GM12878 (cell line): ENCODE data around the gene TRIM74. TPM values are rescaled to one million over a fixed set of nuclear protein-coding genes. Genes with fewer than 3 reads are reported as not detected.
"Not testable (repeated sequence)": the region's sequence is repeated elsewhere in the genome, so short reads cannot be mapped to it uniquely, and the experiment has no call there.

Source experiments
- ATAC-seq: fragments of 200-7000 bp; cut with Tn5 transposase; 3 replicates; pipeline ENCODE4 v1.9.1; 2020; ENCODE audit warnings: mild to moderate bottlenecking, moderate library complexity
- BruUV-seq: library from RNA; stranded (reverse); fragments of 400-500 nt; replicated peaks from 2 replicates; lab custom pipeline; 2021; lab: Mats Ljungman, UMichigan
- CTCF ChIA-PET: fragments of 300-600 bp; sonication (Branson Sonifier 250); formaldehyde crosslinking; extraction: SDS; loops from one replicate; lab custom pipeline; 2021; ENCODE audit warnings: inconsistent platforms; lab: Yijun Ruan, JAX
- POLR2A ChIA-PET: fragments of 350-600 bp; formaldehyde crosslinking; extraction: SDS; loops from one replicate; lab custom pipeline; 2021; ENCODE audit warnings: inconsistent platforms; lab: Charles Lee
- RAD21 ChIA-PET: fragments of 300-600 bp; sonication (Branson Sonifier 250); formaldehyde crosslinking; loops from one replicate; lab custom pipeline; 2023; ENCODE audit warnings: antibody characterized with exemption; ENCODE audit not compliant: unreplicated experiment; lab: Charles Lee
- SMC1A ChIA-PET: fragments of 300-600 bp; sonication (Branson Sonifier 250); formaldehyde crosslinking; loops from one replicate; lab custom pipeline; 2023; ENCODE audit not compliant: unreplicated experiment, uncharacterized antibody; lab: Charles Lee
- DNase-seq: peaks from one replicate; pipeline ENCODE4 v3.0.0-alpha.2; 2011; ENCODE audit warnings: low read depth, low spot score
- FAIRE-seq: peaks from 3 replicates; lab custom pipeline; 2011; peaks lifted over from hg19 to GRCh38; lab: Jason Lieb, UNC
- H2AFZ ChIP-seq: 2 replicates; pipeline ENCODE4 v1.6.0; 2011; ENCODE audit warnings: low read depth, low read length, control low read depth; ENCODE audit not compliant: control insufficient read depth
- H3K27ac ChIP-seq: 2 replicates; pipeline ENCODE4 v1.5.1; 2011; ENCODE audit warnings: control low read depth; ENCODE audit not compliant: control insufficient read depth, insufficient read depth
- H3K27me3 ChIP-seq, 2 experiments: replicated peaks in 1 of 2; 2 replicates each; pipeline versions ENCODE4 v1.6.0 to v1.6.1; 2011; ENCODE audit warnings: low read length in 1 of 2; ENCODE audit not compliant: control insufficient read depth in 2 of 2, insufficient read depth in 2 of 2
- H3K36me3 ChIP-seq, 2 experiments: 2 replicates each; pipeline ENCODE4 v1.5.1; 2011; ENCODE audit warnings: low read length in 1 of 2; ENCODE audit not compliant: control insufficient read depth in 2 of 2, insufficient read depth in 2 of 2
- H3K4me1 ChIP-seq: 2 replicates; pipeline ENCODE4 v1.6.1; 2011; ENCODE audit warnings: mild to moderate bottlenecking, low read length, moderate library complexity, mixed read lengths; ENCODE audit not compliant: control insufficient read depth, insufficient read depth
- H3K4me2 ChIP-seq: 2 replicates; pipeline ENCODE4 v1.6.0; 2011; ENCODE audit warnings: control low read depth; ENCODE audit not compliant: control insufficient read depth, insufficient read depth
- H3K4me3 ChIP-seq: fragments of 200-600 bp; sonication (generic); 2 replicates; pipeline ENCODE4 v1.5.1; 2016
- H3K79me2 ChIP-seq: 2 replicates; pipeline ENCODE4 v1.6.0; 2011; ENCODE audit warnings: low read length; ENCODE audit not compliant: control insufficient read depth, insufficient read depth
- H3K9ac ChIP-seq: 2 replicates; pipeline ENCODE4 v1.8.0; 2011; ENCODE audit warnings: low read length, control low read depth, mixed read lengths; ENCODE audit not compliant: control insufficient read depth, insufficient read depth
- H3K9me3 ChIP-seq: replicated peaks from 3 replicates; pipeline ENCODE4 v1.5.1; 2011; ENCODE audit warnings: mild to moderate bottlenecking, low read length; ENCODE audit not compliant: control insufficient read depth, insufficient read depth
- H4K20me1 ChIP-seq: 2 replicates; pipeline ENCODE4 v1.6.0; 2011; ENCODE audit not compliant: control insufficient read depth, insufficient read depth
- WGBS: methylation state at CpG from one replicate; pipeline ENCODE4 v1.1.6; 2016; ENCODE audit warnings: low lambda C conversion rate; ENCODE audit not compliant: insufficient replicate concordance, insufficient coverage; ENCODE audit errors: missing lambda C conversion rate; 5-methylcytosine and 5-hydroxymethylcytosine counted together
- in situ Hi-C: fragments of 300-500 bp; cut with MboI; formaldehyde crosslinking; loops from 9 replicates; pipeline ENCODE4 v1.14.3; 2018; ENCODE audit warnings: mixed read lengths
- intact Hi-C: fragments of 100-400 bp; cut with micrococcal nuclease; formaldehyde crosslinking; loops from one replicate; pipeline ENCODE4 v1.14.2; 2022; ENCODE audit not compliant: unreplicated experiment
- polyA plus RNA-seq, 11 experiments: library from polyadenylated mRNA; depleted of rRNA in 4 of 11; unstranded in 6 of 11; stranded (reverse) in 5 of 11; fragments of >200 nt; fragmentation: Nextera tagmentation in 4 of 11; fragmentation: Illumina TruSeq in 1 of 11; extraction: Ambion mirVana in 4 of 11; extraction: Trizol in 1 of 11; gene quantifications; 1 replicate in 1 of 11; 2 replicates in 10 of 11; pipeline versions ENCODE4 v1.2.1 to v1.2.3, GENCODE V29; 2011 to 2016; ENCODE audit warnings: inconsistent platforms in 2 of 11, missing spikeins in 2 of 11, low read depth in 1 of 11
- total RNA-seq, 4 experiments: library from RNA; depleted of rRNA in 3 of 4; stranded (reverse); fragments of >200 nt in 3 of 4; fragmentation: Illumina TruSeq in 1 of 4; extraction: Trizol in 1 of 4; gene quantifications; 2 replicates each; pipeline versions ENCODE4 v1.2.1 to v1.2.3, GENCODE V29; 2013 to 2021

The TRIM74 gene
- total and polyA plus RNA-seq, 10 of the 15 experiments (the other 5 are each of a cell fraction or from before 2014, with no cell fraction given) = 0.10 to 0.48 (median 0.21) TPM; not detected in 6

DNA sequence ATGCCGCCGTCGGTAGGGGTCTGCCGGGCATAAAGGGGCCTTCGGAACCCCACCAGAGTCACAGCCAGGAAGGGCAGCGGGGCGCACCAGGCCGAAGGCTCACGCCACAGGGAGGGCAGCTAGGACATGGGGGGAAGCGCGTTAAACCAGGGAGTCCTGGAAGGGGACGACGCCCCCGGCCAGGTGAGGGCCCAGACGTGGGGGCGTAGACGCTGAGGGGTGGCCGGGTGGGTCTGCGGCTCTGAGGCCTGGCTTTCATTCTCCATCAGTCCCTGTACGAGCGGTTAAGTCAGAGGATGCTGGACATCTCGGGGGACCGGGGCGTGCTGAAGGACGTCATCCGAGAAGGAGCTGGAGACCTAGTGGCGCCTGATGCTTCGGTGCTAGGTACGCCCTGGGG is 422 bp upstream of the TRIM74 start:
- H2AFZ ChIP-seq, H3K9me3 ChIP-seq, H3K9ac ChIP-seq, ATAC-seq, BruUV-seq, H3K4me1 ChIP-seq, H3K27ac ChIP-seq, H4K20me1 ChIP-seq, H3K79me2 ChIP-seq, intact Hi-C loops, FAIRE-seq, H3K4me3 ChIP-seq, H3K4me2 ChIP-seq, in situ Hi-C loops, RAD21 ChIA-PET, SMC1A ChIA-PET, CTCF ChIA-PET, POLR2A ChIA-PET, DNase-seq, H3K36me3 ChIP-seq, H3K27me3 ChIP-seq: not testable (repeated sequence)
- WGBS = 93% methylated on average over 8 of the region's 29 CpGs

DNA sequence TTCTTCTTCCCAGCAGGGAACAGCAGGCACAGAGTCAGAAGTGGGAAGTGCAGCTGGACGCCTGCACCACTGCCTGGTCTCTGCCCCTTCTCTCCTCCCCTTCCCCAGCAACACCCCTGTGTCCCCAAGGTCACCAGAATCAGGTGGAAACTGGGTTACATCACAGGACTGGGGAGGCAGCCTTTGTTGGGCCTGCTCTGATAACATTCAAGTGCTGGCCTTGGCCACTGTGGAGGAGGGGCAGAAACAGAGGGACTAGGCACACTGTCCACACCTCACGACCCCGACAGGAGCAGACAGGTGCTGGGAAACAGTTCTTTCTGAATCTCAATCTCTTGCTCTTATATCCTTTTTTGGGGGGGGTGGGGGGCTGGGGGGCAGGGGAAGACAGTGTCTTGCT is 2.4 kb downstream of the TRIM74 start:
- H3K9ac ChIP-seq, H3K4me3 ChIP-seq, FAIRE-seq, ATAC-seq, RAD21 ChIA-PET, H3K4me1 ChIP-seq, H3K4me2 ChIP-seq, H4K20me1 ChIP-seq, BruUV-seq, POLR2A ChIA-PET, intact Hi-C loops, CTCF ChIA-PET, SMC1A ChIA-PET, H2AFZ ChIP-seq, H3K79me2 ChIP-seq, H3K9me3 ChIP-seq, H3K27ac ChIP-seq, H3K27me3 ChIP-seq, DNase-seq, H3K36me3 ChIP-seq, in situ Hi-C loops: not testable (repeated sequence)
- 88% methylated on average over 2 of the region's 3 CpGs for WGBS

GRCh38 chr7:72965186-72965975 is 3.9 kb downstream of the TRIM74 start:
- FAIRE-seq, RAD21 ChIA-PET, H2AFZ ChIP-seq, H3K4me1 ChIP-seq, H3K4me3 ChIP-seq, CTCF ChIA-PET, SMC1A ChIA-PET, H3K36me3 ChIP-seq, H3K4me2 ChIP-seq, H3K27me3 ChIP-seq, POLR2A ChIA-PET, H3K27ac ChIP-seq, H4K20me1 ChIP-seq, in situ Hi-C loops, DNase-seq, intact Hi-C loops, BruUV-seq, H3K9ac ChIP-seq, H3K79me2 ChIP-seq, H3K9me3 ChIP-seq: not testable (repeated sequence)
- peak; percentile 76 for ATAC-seq
- WGBS = no CpG with 5 or more reads among the region's 31 CpGs

GRCh38 chr7:72963056-72963455 is 6.2 kb downstream of the TRIM74 start:
- FAIRE-seq, H3K4me3 ChIP-seq, H3K27me3 ChIP-seq, intact Hi-C loops, H3K9ac ChIP-seq, H3K79me2 ChIP-seq, H3K27ac ChIP-seq, H2AFZ ChIP-seq, BruUV-seq, H3K9me3 ChIP-seq, H4K20me1 ChIP-seq, in situ Hi-C loops, POLR2A ChIA-PET, H3K36me3 ChIP-seq, RAD21 ChIA-PET, DNase-seq, CTCF ChIA-PET, H3K4me2 ChIP-seq, ATAC-seq, H3K4me1 ChIP-seq, SMC1A ChIA-PET: not testable (repeated sequence)
- 52% methylated on average over 4 of the region's 8 CpGs for WGBS
